Stimulated activated CD8-positive, alpha-beta memory T cell treated with anti-CD3 and anti-CD28 coated beads, Interleukin-4, amount 100 ng/mL, for 1 hour (primary cell): Measurements from ENCODE around the gene RAB29.
A peak's percentile ranks its signal among the peaks of the same experiment; 100 is the strongest.

Experiments used
- DNase-seq, 2 donors: peaks; one replicate each; pipeline ENCODE4 v3.0.0-alpha.2; 2020; ENCODE audit warnings: low read depth in 2 of 2, low spot score in 1 of 2

RAB29 gene

GRCh38 chr1:205797168-205797567, 21.9 kb upstream of the RAB29 start:
- DNase-seq: no peak

- DNase-seq: no peak
Observed at GRCh38 chr1:205794011-205794730, 18.9 kb upstream of the RAB29 start.

- DNase-seq: no peak
Observed at GRCh38 chr1:205792961-205793673, 17.8 kb upstream of the RAB29 start.

- DNase-seq: no peak
Observed at GRCh38 chr1:205792481-205792881, 17.2 kb upstream of the RAB29 start.

- DNase-seq: peak in 1 of 2 donors; percentile 30
Observed at GRCh38 chr1:205791568-205792180, 16.4 kb upstream of the RAB29 start.

- DNase-seq: no peak
Observed at GRCh38 chr1:205787287-205787916, 12.1 kb upstream of the RAB29 start.

GRCh38 chr1:205786601-205787000, 11.3 kb upstream of the RAB29 start:
- no peak for DNase-seq

- no peak for DNase-seq
Observed at GRCh38 chr1:205785446-205785845, 10.2 kb upstream of the RAB29 start.

- DNase-seq: no peak
Observed at GRCh38 chr1:205783904-205784303, 8.6 kb upstream of the RAB29 start.

GRCh38 chr1:205783433-205783795, 8.1 kb upstream of the RAB29 start:
- DNase-seq: no peak

GRCh38 chr1:205782627-205783432, 7.5 kb upstream of the RAB29 start:
- no peak for DNase-seq

- no peak for DNase-seq
Observed at GRCh38 chr1:205780335-205780734, 5.1 kb upstream of the RAB29 start.

- DNase-seq: no peak
Observed at GRCh38 chr1:205777994-205778393, 2.7 kb upstream of the RAB29 start.

- DNase-seq: no peak
Observed at GRCh38 chr1:205775717-205776056, 405 bp upstream of the RAB29 start.

- peak in 1 of 2 donors; percentile 11 for DNase-seq
Observed at GRCh38 chr1:205774198-205775014, 876 bp downstream of the RAB29 start.

GRCh38 chr1:205772607-205773032, 2.7 kb downstream of the RAB29 start:
- no peak for DNase-seq

GRCh38 chr1:205770618-205771017, 4.7 kb downstream of the RAB29 start:
- no peak for DNase-seq

GRCh38 chr1:205769641-205770365, 5.5 kb downstream of the RAB29 start:
- DNase-seq: no peak

- DNase-seq: no peak
Observed at GRCh38 chr1:205767248-205767647, 8.0 kb downstream of the RAB29 start.

- no peak for DNase-seq
Observed at GRCh38 chr1:205766570-205766969, 8.7 kb downstream of the RAB29 start.
